Subcutaneous adipose tissue (tissue), 4 donors: ENCODE measurements around the gene ZNF484. TPM values are rescaled to one million over a fixed set of nuclear protein-coding genes. Genes with fewer than 3 reads are reported as not detected.

Experiments
- small RNA-seq: library from RNA; depleted of rRNA; stranded (forward); fragments of <200 nt; gene quantifications from one replicate; pipeline ENCODE3, GENCODE V24; 2016
- total RNA-seq, 4 donors: library from RNA; depleted of rRNA; stranded (reverse); fragments of >200 nt; gene quantifications; one replicate each; pipeline ENCODE4 v1.1.0, GENCODE V29; 2016
- TF ChIP-seq, protein P1 (sequence below): fragments of 450-650 bp; IDR thresholded peaks from one replicate; pipeline ENCODE4 v1.5.1; 2016; ENCODE audit warnings: low read depth, mild to moderate bottlenecking, control low read depth, antibody characterized with exemption, moderate library complexity

Gene ZNF484
- total RNA-seq, 4 donors from 2014 or later, result 9.6 to 19.6 (median 12.5) TPM

DNA sequence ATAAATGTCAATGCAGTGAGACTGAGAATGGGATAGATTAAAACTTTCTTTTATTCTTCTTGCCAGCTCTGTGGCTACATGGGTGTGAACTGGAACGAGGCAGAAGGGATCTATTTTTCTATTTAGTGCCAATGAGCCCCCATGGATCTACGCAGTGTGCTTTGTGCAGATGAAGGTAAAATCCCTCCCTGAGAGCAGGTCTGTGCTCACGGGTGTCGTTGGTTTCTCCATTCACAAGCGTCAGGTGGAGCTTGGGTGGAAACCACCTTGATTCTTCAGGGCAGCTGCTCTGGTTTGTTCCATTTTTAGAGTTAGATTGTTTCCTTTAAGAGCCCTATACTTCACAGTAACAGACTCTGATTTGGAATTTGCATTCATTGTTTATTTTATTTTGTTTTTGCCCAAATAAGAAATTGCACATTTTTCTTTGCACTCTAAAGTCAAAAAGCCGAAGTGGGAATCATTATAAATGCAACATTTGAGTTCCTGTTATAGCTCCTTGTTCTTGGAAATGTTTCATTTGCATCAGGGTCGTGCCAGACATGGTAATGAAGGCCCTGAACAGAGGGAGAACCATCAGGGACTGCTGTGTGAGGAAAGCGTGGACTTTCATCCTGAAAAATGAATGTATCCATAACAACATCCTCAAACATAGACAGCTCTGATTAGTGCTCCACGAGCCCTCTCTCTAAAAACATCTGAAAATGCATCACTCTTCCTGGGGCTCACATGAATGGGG, 82.1 kb downstream of the ZNF484 start:
- TF ChIP-seq, protein P1, sequence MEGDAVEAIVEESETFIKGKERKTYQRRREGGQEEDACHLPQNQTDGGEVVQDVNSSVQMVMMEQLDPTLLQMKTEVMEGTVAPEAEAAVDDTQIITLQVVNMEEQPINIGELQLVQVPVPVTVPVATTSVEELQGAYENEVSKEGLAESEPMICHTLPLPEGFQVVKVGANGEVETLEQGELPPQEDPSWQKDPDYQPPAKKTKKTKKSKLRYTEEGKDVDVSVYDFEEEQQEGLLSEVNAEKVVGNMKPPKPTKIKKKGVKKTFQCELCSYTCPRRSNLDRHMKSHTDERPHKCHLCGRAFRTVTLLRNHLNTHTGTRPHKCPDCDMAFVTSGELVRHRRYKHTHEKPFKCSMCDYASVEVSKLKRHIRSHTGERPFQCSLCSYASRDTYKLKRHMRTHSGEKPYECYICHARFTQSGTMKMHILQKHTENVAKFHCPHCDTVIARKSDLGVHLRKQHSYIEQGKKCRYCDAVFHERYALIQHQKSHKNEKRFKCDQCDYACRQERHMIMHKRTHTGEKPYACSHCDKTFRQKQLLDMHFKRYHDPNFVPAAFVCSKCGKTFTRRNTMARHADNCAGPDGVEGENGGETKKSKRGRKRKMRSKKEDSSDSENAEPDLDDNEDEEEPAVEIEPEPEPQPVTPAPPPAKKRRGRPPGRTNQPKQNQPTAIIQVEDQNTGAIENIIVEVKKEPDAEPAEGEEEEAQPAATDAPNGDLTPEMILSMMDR, result no peak

Small RNAs within 50 kb of the gene (small RNA-seq; reads per million reads assigned to genes)
- gene RNU6-714P, result not detected

Other genes starting within 250 kb of the ZNF484 start
- gene IPPK, start 207.9 kb downstream of the ZNF484 start, total RNA-seq, result 1 to 10 TPM; 5.4 to 8.3 (median 7.3) TPM
- 10 to 100 TPM; 22.3 to 42.3 (median 37.2) TPM for gene BICD2, start 113.2 kb downstream of the ZNF484 start, total RNA-seq
- 10 to 100 TPM in 3 of 4 donors, 1 to 10 TPM in 1; 4.1 to 15.6 (median 11.7) TPM for gene FGD3, start 69.5 kb upstream of the ZNF484 start, total RNA-seq
- 1 to 10 TPM in 2 of 4 donors, not detected in 2; 1.1 to 2.2 TPM for gene SUSD3, start 180.7 kb upstream of the ZNF484 start, total RNA-seq
- gene CARD19, start 218.2 kb upstream of the ZNF484 start, total RNA-seq, result 10 to 100 TPM; 12.2 to 68.3 (median 50.3) TPM